HUDEP-2 (cell line): ENCODE measurements around the gene MRPS34.

Source experiments
- DNase-seq, 76 experiments: peaks; one replicate each; lab custom pipeline; 2025; ENCODE audit not compliant: unreplicated experiment in 76 of 76; lab: John Stamatoyannopoulos, UW

Gene MRPS34

GRCh38 chr16:1771188-1771863 lies 1.6 kb downstream of the MRPS34 start, which contains the start of gene NME3:
Gene NME3, minus strand, starts transcription at chr16:1771543. Its CDS starts 9 bp downstream, at chr16:1771534.
- DNase-seq: peak in 60 of 76 experiments; percentile 12 to 79 (median 52)

GRCh38 chr16:1770328-1771187 lies 2.4 kb downstream of the MRPS34 start:
- no peak for DNase-seq

GRCh38 chr16:1769402-1770300 lies 3.3 kb downstream of the MRPS34 start:
- no peak for DNase-seq

GRCh38 chr16:1768767-1769401 lies 4.0 kb downstream of the MRPS34 start:
- no peak for DNase-seq

GRCh38 chr16:1768061-1768766 lies 4.7 kb downstream of the MRPS34 start:
- DNase-seq: no peak

- DNase-seq: no peak
Observed at GRCh38 chr16:1767116-1767994, 5.6 kb downstream of the MRPS34 start.

GRCh38 chr16:1766701-1767100 lies 6.2 kb downstream of the MRPS34 start:
- DNase-seq: no peak

GRCh38 chr16:1766231-1766630 lies 6.7 kb downstream of the MRPS34 start:
- DNase-seq: no peak

- DNase-seq: no peak
Observed at GRCh38 chr16:1765826-1766225, 7.1 kb downstream of the MRPS34 start.

GRCh38 chr16:1764971-1765370 lies 8.0 kb downstream of the MRPS34 start:
- DNase-seq: no peak

- peak in 1 of 76 experiments; percentile 14 for DNase-seq
Observed at GRCh38 chr16:1763521-1764511, 9.1 kb downstream of the MRPS34 start.

GRCh38 chr16:1762879-1763520 lies 9.9 kb downstream of the MRPS34 start:
- peak in 3 of 76 experiments; percentile 13 to 19 (median 13) for DNase-seq

GRCh38 chr16:1762196-1762878 lies 10.6 kb downstream of the MRPS34 start:
- DNase-seq: no peak

GRCh38 chr16:1761751-1762150 lies 11.2 kb downstream of the MRPS34 start:
- no peak for DNase-seq

- no peak for DNase-seq
Observed at GRCh38 chr16:1760911-1761310, 12.0 kb downstream of the MRPS34 start.

- no peak for DNase-seq
Observed at GRCh38 chr16:1759511-1759910, 13.4 kb downstream of the MRPS34 start.

- DNase-seq: no peak
Observed at GRCh38 chr16:1758923-1759322, 14.0 kb downstream of the MRPS34 start.
